ENCODE results near the gene COP1. TPM values are rescaled to one million over a fixed set of nuclear protein-coding genes. Genes with fewer than 3 reads are reported as not detected.

COP1 gene
- total RNA-seq, 1 donor from 2014 or later: 72.2 TPM

DNA sequence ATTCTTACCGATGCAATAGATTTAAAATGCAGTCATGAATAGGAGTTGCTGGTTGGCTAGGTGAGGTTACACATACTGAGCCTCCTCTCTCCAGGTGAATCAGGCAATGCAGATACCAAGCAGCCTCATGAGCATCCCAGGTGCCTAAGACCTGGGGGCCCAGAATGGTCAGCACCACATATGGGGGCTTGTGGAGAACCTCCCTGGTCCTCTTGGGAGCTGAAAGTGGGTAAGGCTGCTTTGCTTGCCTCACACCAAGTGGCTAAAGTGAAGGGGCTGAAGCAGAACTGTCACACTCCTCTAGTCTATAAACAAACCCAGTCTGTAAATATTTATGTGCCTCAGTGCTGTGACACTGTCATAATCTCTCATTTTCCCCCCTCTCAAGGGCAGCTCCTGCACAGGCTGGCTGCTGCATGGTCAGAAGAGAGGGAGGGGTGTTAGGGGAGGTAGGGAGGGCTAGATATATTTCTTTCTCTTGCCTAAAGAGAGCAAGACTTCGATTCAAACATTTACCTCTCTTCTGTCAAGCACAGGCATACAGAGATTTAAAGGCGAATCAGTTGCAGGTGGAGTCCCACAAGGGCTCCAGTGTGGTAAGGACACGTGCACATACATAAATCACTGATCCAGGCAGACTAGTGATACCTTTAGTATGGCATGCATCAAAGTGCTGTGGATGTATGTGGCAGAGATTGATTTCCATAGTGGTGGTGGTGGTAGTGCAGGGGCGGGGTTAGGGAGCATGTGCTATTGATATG, 305.8 kb downstream of the COP1 start:
- Histone ChIP-seq H3K9me3 (no peaks in the 10 kb centered on the region), H3K27ac (no peak overlapping the region), H3K4me1 (no peaks in the 10 kb centered on the region), H3K36me3 (no peaks in the 10 kb centered on the region), H3K27me3 (no peaks in the 10 kb centered on the region), H3K4me3 (no peak overlapping the region)
- DNase-seq (ENCODE audit: extremely low spot score in 2 of 2): peak; percentile 37 to 42
- TF ChIP-seq, protein P1, sequence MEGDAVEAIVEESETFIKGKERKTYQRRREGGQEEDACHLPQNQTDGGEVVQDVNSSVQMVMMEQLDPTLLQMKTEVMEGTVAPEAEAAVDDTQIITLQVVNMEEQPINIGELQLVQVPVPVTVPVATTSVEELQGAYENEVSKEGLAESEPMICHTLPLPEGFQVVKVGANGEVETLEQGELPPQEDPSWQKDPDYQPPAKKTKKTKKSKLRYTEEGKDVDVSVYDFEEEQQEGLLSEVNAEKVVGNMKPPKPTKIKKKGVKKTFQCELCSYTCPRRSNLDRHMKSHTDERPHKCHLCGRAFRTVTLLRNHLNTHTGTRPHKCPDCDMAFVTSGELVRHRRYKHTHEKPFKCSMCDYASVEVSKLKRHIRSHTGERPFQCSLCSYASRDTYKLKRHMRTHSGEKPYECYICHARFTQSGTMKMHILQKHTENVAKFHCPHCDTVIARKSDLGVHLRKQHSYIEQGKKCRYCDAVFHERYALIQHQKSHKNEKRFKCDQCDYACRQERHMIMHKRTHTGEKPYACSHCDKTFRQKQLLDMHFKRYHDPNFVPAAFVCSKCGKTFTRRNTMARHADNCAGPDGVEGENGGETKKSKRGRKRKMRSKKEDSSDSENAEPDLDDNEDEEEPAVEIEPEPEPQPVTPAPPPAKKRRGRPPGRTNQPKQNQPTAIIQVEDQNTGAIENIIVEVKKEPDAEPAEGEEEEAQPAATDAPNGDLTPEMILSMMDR (IDR thresholded peaks at IDR 0.05): no peak
- no peak for TF ChIP-seq POLR2AphosphoS5 (IDR thresholded peaks at IDR 0.05; ENCODE audit: insufficient read depth in 1 of 2, low read depth in 1 of 2)
- no peak for TF ChIP-seq POLR2A (IDR thresholded peaks at IDR 0.05)
- intact Hi-C loops (cut with DNase I): no loop called here

DNA sequence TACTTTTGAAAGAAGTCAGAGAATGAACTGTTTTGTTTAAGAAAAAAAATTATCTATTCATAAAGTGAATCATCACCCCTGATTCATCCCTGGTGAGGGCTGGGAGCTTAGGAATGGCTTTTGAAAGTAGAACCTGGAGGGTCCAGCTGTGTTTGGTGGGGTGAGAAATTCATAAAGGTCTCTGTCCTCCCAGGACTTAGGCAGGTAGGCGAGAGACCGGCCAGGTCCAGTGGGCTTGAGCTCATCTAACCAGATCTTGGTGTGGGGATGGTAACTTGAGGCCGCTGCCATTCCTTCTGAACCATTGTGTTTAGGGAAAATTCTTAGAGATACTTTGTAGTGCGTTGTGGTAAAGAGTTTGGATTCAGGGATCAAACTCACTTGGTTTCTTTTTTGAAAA, 306.9 kb downstream of the COP1 start:
- Histone ChIP-seq H3K4me3 (no peak overlapping the region), H3K4me1 (no peaks in the 10 kb centered on the region), H3K27ac (no peak overlapping the region), H3K27me3 (no peaks in the 10 kb centered on the region), H3K36me3 (no peaks in the 10 kb centered on the region), H3K9me3 (no peaks in the 10 kb centered on the region)
- DNase-seq (ENCODE audit: extremely low spot score in 2 of 2): peak; percentile 6 to 13
- TF ChIP-seq POLR2A (IDR thresholded peaks at IDR 0.05) (no peak), POLR2AphosphoS5 (IDR thresholded peaks at IDR 0.05; ENCODE audit: insufficient read depth in 1 of 2, low read depth in 1 of 2) (no peak)
- TF ChIP-seq, protein P1 (IDR thresholded peaks at IDR 0.05): no peak
- intact Hi-C loops (cut with DNase I): no loop called here

DNA sequence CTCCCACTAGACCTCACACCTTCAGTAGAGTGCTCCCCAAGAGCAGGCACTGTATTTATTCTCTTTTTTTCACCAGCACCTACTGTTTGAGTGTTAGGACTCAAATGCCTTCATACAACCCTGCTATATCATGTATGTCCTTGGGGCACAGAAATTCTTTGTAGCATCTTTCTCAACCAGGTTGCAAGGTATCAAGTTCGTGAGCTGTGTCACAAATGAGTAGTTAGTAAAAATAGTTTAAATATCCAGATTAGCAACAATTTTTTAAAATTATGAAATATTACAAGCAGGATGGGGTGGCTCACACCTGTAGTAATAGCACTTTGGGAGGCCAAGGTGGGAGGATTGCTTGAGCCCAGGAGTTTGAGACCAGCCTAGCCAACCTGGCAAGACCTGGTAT, 311.1 kb downstream of the COP1 start:
- no peak for TF ChIP-seq POLR2AphosphoS5 (IDR thresholded peaks at IDR 0.05; ENCODE audit: insufficient read depth in 1 of 2, low read depth in 1 of 2)
- TF ChIP-seq POLR2A (IDR thresholded peaks at IDR 0.05): no peak
- TF ChIP-seq, protein P1 (IDR thresholded peaks at IDR 0.05): no peak
- Histone ChIP-seq H3K27ac (no peak overlapping the region), H3K36me3 (no peaks in the 10 kb centered on the region), H3K4me1 (no peaks in the 10 kb centered on the region), H3K27me3 (no peaks in the 10 kb centered on the region), H3K4me3 (no peak overlapping the region), H3K9me3 (no peaks in the 10 kb centered on the region)
- intact Hi-C loops (cut with DNase I): no loop called here
- DNase-seq (ENCODE audit: extremely low spot score in 2 of 2): no peak

Small RNAs within 50 kb of the gene (small RNA-seq; reads per million reads assigned to genes)
- not detected for gene RF00066
- gene RNU2-12P: not detected
- not detected for gene RPS29P5
- 10.1 reads per million, percentile 93 among the genes with 10 or more reads in this experiment for gene SCARNA3

Data from vagina (tissue), 2 donors.